Retina (tissue), 1 donor: Measurements from ENCODE around the gene DLX2.

Source experiments
- DNase-seq: peaks from one replicate; pipeline ENCODE4 v3.0.0-alpha.2; 2016

Gene DLX2

DNA sequence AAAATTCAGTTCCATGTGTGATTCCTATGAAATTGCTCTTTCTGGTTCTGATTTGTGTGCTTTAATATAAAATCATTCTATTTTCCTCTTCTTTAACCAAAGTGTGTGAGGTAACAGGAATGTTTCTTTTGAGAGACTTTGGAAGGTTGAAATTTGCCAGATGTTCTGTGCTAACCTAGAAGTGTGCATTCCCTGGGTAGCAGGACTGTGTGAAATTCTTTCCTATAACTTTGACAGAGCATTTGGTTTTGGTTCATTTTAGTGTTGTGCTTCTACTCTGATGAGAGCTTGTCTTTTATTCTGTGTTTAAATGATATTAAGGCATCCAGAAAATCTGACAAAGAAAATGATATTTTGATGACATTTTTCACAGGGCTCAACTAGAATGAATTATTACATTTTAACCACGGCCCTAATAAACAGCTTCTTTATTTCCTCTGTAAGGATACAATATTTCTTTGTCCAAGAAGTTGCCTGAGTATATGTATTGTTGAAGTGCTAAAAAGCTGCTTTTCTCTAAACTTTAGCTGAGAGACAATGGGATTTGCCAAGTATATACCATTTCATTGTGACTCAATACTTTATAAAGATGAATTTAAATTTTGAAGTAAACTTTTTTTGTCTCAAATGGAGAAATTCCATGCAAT, 52.1 kb downstream of the DLX2 start:
- DNase-seq = no peak

DNA sequence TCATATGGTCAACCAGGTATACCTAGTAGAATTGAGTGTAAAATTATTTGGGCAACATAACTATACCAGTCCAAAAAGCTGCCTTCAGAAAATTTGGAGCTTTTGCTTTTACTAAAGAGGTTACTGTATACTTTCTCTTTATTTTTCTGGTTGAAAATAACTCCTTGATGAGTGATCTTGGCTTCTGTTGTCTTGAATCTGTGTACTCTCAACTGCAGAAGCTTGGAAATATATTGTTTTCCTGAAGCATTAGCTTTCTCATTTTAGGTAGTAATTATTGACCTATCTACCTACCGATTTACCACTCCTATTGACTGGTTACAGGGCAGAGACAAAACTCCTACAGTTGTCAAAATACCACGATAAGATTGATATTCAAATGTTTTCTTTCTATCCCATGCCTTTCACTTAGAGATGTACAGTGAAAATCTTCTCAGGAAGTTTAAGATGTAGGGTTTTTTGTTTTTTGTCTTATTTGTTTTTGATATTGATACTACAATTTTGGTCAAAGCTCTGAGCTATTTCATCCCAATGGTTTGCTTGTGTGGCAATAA, 53.1 kb downstream of the DLX2 start:
- no peak for DNase-seq
